HG02970 (cell line): ENCODE data around the gene CAPN15.

Experiments used
- ATAC-seq: cut with Tn5 transposase; IDR thresholded peaks from one replicate; pipeline ENCODE4 v1.9.1; 2021; ENCODE audit warnings: mild to moderate bottlenecking, moderate library complexity, moderate number of reproducible peaks; ENCODE audit not compliant: unreplicated experiment, low FRiP score

Gene CAPN15

GRCh38 chr16:540645-541340 lies 13.3 kb downstream of the CAPN15 start:
- ATAC-seq, result no peak

GRCh38 chr16:543301-544164 lies 16.0 kb downstream of the CAPN15 start:
- no peak for ATAC-seq

DNA sequence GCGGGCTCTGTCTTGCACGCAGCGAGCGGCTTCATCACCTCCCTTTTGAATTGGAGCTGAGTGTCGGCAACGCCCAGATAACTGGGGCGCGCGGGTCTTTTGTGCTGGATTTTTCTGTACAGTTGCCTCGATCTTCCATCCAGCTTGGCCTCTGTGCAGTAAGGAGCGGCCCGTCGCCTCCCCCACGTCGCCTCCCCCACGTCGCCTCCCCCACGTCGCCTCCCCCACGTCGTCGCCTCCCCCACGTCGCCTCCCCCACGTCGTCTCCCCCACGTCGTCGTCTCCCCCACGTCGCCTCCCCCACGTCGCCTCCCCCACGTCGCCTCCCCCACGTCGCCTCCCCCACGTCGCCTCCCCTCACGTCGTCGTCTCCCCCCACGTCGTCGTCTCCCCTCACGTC lies 17.0 kb downstream of the CAPN15 start:
- no peak for ATAC-seq

GRCh38 chr16:546909-547770 lies 19.6 kb downstream of the CAPN15 start:
- ATAC-seq, result no peak

DNA sequence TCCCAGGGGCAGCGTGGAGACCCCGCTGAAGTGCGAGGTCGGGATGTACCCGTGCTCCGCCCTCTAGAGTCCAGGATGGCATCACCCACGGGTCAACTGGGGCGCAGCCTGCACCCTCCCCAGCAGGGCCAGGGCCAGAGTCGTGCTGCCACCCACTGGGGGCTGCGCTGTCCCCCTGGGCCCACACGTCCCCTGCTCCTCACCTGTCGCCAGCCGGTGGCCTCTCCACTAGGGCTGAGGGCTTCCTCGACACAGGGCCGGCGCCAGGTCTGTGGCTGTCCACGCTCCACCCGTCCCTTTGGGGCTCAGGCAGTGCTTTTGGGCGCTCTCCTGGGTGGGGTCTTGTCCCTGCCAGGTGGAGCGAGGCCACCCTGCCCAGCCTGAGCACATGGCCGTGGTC lies 21.1 kb downstream of the CAPN15 start:
- no peak for ATAC-seq

- ATAC-seq, result no peak
Measured at GRCh38 chr16:549544-550263, 22.2 kb downstream of the CAPN15 start.

DNA sequence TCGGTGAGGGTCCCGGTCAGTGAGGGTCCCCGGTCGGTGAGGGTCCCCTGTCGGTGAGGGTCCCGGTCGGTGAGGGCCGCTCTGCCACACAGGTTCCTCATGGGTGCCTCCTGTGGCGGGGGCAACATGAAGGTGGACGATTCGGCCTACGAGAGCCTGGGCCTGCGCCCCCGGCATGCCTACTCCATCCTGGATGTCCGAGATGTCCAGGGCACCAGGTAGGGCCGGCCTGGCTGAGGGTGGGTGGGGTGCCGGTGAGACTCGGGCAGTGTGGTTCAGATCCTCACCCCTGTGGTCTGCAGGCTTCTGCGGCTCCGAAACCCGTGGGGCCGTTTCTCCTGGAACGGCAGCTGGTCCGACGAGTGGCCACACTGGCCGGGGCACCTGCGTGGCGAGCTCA lies 23.7 kb downstream of the CAPN15 start:
- no peak for ATAC-seq

DNA sequence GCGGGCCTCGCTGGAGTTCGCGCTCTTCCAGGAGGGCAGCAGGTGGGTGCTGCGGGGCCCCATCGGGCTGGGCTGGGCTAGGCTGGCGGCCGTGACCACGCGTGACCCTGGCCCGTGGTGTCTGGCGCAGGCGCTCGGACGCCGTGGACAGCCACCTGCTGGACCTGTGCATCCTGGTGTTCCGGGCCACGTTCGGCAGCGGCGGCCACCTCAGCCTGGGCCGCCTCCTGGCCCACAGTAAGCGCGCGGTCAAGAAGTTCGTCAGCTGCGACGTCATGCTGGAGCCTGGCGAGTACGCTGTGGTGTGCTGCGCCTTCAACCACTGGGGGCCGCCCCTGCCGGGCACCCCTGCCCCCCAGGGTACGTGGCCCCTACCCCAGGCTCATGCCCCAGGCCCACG lies 24.7 kb downstream of the CAPN15 start:
- no peak for ATAC-seq

- ATAC-seq, result no peak
Measured at GRCh38 chr16:553601-554296, 26.2 kb downstream of the CAPN15 start.

- ATAC-seq, result no peak
Measured at GRCh38 chr16:554297-554621, 26.7 kb downstream of the CAPN15 start.

GRCh38 chr16:554640-555365 lies 27.3 kb downstream of the CAPN15 start:
- no peak for ATAC-seq

GRCh38 chr16:555528-556473 lies 28.3 kb downstream of the CAPN15 start:
- ATAC-seq, result no peak

DNA sequence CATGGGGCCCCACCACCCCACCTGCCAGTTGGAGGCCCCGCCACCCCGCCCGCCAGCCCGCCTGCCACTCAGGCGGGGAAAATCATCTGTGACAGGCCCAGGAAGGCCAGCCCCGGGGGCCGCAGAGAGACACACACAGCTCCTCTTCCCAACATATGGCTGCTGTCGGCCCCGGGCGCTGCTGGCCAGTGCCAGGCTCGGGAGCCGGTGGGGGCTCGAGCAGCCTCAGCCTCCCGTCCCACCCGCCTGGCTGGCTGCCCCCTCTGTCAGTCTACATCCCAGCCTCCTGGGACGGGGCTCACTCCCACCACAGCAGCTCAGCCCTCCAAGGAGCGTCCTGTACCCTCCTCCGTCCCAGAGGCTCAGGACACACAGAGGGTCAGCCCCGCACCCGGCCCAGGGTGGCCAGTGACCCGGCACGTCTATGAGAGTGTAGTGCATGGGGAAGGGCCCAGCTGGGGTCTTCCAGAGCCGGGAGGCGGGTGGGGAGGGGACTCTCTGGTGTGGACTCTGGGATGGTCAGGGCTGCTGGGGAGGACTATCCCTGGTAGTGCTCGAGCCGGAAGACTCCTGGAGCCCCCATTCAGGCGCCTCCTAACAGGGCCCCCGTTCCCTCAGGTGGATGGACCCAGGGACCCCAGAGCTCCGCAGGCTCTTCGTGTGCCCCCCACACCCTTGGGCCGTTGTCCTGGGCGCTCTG lies 29.1 kb downstream of the CAPN15 start:
- ATAC-seq, result no peak

DNA sequence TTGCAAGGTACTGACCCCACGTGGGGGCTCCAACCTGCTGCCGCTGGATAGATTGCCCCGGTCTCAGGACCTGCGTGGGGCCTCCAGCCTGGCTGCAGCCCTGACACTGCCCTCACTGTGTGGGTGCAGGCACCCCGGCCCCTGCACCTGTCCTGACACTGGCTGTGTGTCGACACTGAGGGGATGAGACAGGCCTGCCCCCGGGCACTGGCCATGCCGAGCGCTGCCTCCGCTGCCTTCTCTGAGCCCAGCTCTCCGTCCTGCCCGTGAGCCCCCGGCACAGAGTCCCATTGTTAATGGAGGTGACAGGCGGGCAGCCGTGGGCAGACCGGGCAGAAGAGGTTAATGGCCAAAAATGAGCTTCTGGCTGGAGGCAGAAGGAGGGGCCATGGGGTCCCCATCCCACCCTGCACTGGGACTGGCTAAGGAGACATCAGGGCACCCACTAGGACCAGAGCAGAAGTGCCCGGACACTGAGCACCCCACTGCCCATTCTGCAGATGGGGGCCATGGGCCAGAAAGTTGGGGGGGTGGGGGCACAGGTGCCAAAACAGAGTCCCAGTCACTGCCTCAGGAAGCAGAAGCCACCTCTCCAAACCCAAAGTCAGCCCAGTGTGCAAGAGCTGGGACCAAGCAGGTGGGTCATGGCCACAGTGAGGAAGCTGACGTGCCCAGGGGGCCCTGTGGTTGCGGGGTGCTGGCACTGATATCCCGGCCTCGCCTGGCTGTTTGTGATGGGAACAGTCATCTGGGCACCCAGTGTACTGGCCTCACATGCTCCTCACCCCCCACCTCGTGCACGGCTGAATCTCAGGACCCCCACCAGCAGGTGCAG lies 30.2 kb downstream of the CAPN15 start:
- no peak for ATAC-seq

DNA sequence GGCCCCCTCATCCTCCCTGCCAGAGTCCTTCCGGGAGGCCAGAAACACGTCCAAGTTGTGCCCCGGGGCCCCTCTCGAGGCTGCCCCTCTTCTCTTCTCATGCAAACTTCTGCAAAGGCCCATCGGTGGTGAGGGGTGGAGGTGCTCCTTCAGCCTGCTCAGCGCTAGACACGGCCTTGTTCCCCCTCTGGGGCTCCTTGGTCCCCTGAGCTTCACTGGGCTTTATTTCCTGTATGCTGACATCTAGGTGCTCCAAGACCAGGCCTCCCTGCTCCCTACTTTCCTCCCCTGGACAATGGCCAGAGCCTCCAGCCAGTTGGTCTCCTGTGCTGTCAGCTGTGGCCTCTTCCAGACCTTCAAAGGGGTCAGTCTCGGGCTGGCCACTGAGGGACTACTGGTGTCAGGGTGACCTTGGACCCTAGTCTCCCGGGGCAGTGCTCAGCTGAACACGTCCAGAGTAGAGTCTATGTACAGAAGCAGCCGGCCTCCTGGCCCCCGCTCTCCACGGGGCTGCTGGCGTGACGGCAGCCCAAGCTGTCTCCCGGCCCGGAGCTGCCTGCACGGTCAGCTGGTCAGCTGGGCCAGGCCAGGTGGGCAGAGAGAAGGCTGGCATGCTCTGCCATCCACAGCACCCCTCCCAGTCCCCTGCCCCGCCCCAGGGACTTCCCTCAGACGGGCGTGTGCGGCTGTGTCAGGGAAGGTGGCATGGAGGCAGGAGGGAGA lies 30.9 kb downstream of the CAPN15 start:
- ATAC-seq, result no peak

DNA sequence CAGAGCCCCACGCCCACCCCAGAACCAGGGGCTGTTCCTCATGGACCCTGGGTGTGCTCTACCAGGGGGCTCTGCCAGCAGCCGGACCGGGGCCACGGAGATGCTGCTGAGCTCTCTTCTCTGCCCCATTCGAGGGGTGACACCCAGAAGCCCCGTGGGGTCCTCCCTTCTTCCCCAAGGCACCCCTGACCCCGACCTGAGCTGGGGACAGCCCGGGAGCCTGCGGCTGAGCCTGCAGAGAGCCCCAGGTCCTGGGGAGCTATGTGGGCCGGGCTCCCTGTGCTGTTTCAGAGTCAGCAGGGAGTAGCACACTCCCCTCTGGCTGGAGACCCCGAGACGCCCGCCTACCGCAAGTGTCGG lies 31.5 kb downstream of the CAPN15 start:
- ATAC-seq, result no peak
